SKM-1 (cell line): ENCODE results near the gene EML1.

Source experiments
- DNase-seq: peaks from one replicate; lab custom pipeline; 2025; ENCODE audit not compliant: unreplicated experiment; lab: John Stamatoyannopoulos, UW

Gene EML1

DNA sequence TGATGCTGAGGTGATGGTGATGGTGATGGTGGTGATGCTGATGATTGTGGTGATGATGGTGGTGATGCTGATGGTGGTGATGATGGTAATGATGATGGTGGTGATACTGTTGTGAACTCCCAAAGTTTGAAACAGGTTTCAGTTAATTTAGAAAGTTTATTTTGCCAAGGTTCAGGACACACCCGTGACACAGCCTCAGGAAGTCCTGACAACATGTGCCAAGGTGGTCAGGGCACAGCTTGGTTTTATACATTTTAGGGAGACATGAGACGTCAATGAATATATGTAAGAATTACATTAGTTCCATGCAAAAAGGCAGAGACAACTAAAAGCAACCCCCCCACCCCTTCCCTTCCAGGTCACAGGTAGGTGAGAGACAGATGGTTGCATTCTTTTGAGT is 159.2 kb downstream of the EML1 start:
- no peak for DNase-seq

DNA sequence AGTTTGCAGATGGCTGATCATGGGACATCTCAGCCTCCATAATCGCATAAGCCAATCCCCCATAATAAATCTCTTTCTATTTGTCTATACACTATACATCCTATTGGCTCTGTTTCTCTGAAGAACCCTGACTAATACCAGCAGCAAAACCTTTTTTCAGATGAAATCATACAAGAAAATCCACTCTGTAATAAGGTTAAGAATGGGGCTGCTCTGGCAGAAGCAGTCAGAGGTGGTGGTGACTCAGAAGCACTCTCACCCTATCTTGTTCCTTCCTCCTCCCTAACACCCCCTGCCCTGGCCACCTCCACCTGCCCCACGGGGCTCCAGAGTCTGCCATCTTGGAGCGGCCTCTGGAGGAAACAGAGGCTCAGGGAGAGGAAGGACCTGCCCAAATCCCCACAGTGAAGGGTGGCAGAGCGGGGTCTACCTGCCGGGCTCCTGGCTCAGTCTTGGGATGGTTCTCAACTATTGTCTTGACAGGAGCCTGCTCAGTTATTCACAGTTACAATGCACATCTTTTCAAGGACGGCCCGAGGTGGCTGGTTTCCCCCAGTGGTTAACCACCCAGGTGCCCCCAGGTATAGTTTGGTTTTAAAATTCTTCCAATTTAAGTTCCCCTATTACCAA is 162.7 kb downstream of the EML1 start:
- no peak for DNase-seq

DNA sequence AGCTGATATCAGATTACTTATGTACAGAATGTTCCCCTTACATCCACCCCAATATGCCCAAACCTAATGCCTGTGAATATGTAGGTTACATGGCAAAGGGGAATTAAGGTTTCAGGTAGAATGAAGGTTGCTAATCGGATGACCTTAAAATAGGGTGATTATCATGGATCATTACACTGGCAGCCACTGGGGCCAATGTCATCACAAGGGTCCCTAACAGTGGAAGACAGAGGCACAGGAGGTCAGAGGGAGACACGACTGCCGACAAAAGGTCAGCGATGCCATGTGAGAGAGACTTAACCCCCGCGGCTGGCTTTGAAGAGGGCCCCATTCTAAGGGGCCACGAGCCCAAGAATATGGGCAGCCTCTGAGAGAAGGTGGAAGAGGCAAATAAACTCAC is 165.2 kb downstream of the EML1 start:
- no peak for DNase-seq

DNA sequence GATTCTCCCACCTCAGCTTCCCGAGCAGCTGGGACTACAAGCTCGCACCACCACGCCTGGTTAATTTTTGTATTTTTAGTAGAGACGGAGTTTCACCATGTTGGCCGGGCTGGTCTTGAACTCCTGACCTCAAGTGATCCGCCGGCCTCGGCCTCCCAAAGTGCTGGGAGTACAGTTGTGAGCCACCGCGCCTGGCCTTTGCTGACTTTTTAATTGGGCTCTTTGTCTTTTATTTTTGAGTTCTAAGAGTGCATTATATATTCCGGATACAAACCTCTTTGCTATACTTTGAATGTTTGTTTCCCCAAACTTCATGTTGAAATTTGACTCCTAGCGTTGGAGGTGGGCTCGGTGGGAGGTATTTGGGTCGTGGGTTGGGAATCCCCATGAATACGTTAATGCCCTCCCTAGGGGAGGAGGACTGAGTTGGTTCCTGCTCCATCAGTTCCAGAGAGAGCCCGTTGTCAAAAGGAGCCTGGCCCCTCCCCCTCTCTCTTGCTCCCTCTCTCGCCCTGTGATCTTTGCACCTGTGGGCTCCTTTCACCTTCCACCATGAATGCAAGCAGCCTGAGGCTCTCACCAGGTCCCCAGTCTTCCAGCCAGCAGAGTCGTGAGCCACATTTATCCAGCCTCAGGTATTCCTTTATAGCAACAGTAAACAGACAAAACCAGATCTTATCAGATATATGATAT is 168.8 kb downstream of the EML1 start:
- DNase-seq = no peak

DNA sequence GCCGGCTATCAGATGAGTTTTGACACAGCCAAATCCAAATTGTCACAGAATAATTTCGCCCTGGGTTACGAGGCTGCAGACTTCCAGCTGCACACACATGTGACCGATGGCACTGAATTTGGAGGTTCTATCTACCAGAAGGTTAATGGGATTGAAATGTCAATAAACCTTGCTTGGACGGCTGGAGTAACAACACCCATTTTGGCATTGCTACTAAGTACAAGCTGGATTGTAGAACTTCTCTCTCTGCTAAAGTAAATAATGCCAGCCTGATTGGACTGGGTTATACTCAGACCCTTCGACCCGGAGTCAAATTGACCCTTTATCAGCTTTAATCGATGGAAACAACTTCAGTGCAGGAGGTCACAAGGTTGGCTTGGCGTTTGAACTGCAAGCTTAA is 171.8 kb downstream of the EML1 start:
- DNase-seq = no peak

DNA sequence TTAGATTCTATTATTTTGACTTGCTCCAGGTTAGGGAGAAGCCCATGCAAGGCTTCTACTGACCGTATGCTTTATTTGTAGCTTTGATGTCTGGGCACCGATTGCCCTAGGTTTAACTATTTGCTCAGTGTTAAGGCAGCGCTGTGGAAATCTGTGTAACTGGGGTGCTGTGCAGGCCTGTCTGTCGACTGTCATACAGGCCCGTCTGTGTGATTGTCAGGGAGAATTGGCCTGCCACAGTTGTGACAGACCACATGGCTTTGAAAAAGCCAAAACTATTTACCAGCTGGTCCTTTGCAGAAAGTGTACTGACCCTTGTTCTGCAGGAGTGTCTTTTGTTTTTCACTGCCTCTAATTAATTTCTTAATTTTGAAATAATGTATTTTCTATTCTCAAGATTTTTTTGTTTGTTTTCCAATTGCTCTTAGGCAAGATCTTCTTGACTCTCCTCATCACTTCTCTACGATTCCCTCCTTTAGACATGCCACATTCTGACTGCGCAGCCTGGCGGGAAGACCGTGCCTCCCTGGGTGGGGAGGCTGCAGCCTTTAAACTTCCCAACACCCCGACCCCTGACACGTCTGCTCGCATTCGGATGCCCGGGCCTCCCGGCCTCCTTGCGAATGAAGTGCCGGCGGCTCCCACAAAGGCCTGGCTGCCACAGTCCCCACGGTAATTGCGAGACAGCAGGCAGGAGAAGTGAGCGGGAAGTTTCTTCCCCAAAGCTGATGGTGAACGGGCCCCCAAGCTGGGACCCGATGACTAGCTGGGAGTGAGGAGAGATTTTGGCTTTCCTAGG is 173.0 kb downstream of the EML1 start:
- no peak for DNase-seq

DNA sequence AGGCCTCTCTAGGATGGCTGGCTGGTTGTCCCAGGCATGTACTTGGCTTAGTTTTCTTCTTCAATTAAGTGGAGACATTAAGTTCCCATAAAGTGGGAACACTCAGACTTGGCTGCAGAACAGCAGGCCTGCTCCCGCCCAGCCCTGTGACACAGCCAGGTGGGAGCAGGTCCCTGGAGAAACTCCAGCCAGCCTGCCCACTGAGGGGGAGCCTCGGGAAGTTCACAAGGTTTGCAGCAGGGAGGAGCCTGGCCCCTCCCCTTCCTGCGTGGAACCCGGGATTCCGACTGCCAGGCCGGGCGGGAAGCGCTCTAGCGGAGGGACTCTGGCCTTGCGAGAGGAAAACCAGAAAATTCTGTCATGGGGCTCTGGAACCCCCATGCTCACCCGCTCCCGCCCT is 173.7 kb downstream of the EML1 start:
- no peak for DNase-seq

DNA sequence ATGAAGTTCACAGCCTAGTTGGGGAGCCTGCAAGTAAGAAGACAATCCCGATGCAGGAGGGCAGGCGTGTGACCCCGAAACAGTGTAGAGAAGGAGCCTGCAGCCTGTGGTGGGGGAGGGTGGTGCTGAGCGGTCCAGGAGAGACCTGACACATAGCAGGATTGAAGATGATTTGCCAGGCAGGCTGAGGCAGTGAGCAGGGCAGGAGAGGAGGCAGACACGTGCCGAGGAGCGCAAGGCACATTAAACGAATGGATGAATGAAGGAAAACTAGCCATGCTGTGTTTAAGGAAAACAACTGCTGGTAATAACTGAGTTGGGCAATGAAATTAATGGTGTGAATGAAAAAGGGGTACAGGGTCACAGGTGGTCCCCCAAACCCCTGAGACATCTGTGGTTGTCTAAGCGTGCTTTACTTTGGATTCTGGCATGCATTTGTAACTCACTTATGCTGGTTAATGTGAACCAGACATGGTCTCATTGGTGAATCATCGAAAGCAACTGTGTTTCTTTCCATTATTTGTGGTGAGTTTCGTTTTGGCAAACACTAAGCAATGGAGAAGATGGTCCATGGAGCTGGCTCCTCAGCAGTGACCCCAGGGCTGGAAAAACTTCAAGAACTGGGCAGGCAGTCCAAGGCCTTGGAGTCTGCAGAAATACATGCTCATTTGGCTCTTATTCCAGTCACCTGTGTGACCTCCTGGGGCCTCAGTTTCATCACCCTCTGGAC is 175.1 kb downstream of the EML1 start:
- DNase-seq = no peak

DNA sequence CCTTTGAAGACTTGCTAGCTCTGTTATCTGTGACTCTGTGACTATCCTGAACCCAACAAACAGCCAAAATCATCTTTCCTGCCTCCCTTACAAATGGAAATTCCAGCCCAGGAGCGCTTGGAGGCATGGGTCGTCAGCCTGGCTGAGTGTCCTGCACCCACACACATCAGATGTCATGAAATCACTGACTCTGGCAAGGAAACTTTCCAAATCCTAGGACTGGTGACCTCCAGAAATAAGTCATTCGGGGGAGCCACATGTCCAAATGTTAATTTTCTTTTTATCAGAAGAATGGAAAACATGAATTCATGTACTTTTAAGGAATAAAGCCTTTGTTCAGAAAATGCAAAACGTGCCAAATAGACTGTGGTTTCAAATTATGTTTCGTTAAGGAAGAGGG is 175.7 kb downstream of the EML1 start:
- no peak for DNase-seq

DNA sequence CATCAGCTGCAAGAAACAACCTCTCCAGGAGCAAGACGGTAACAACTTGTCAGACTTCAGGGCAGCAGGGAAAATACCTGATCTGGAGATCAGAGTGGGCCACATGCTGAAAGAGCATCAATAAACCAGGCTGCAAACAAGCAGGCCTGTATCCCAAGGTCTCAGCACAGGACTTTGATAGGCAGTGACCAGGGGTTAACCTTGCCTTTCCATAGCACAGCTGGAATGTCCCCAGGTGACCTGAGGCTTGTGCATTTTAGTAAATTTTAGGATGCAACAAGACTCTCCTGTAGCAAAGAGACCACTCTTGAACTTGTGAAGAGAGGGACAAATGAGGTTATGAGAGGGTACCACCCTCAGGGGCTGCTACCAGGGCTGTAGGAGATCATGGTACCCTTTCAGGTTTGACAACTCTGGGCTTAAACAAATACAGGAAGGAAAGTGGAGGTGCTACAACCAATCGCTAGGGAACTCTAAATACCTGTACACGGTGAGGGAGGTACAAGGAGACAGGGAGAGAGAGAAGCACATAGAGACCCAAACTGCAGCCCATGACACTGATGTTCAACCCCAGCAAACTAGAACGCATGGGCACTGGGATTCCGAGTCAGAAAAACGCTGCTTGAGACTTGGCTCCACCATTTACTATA is 176.6 kb downstream of the EML1 start:
- no peak for DNase-seq

DNA sequence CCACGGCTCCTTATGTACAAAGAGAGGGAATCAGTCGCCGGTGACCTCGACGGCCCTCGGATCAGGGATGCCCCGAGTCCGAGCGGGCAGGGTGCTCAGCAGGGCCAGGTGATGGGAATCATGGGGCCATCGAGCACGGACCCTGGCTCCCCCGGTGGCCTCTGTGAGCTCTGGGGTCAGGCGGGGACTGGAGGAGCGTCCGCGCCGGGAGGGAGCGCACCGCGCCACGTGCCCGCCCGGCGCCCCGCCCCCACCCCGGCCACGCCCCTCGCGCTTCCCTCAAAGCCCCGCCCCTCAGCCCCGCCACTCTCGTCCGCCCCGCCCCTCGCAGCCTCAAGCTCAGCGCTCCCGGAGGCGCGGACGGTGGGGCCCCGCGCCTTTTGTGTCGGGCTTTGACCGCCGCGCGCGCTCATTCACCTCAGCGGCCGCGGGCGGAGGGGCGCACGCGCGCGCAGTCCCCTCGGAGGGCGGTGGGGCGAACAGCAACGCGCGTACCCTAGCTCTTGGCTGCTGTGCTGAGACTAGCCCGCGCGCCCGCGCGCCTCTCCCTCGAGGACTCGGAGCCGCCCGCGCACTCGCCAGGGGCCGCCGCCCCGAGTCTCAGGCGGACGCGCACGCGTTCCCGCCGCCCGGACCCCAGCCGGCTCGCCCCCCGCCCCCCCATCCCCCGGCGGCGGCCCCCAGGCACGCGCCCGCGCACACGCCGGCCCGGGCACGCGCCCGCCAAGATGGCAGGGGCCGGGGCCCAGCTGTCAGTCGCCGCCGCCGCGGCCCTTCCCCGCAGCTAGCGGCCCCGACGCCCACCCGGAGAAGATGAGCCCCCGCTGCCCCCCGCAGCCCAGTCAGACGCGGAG is 178.1 kb downstream of the EML1 start:
- DNase-seq = peak; percentile 43

DNA sequence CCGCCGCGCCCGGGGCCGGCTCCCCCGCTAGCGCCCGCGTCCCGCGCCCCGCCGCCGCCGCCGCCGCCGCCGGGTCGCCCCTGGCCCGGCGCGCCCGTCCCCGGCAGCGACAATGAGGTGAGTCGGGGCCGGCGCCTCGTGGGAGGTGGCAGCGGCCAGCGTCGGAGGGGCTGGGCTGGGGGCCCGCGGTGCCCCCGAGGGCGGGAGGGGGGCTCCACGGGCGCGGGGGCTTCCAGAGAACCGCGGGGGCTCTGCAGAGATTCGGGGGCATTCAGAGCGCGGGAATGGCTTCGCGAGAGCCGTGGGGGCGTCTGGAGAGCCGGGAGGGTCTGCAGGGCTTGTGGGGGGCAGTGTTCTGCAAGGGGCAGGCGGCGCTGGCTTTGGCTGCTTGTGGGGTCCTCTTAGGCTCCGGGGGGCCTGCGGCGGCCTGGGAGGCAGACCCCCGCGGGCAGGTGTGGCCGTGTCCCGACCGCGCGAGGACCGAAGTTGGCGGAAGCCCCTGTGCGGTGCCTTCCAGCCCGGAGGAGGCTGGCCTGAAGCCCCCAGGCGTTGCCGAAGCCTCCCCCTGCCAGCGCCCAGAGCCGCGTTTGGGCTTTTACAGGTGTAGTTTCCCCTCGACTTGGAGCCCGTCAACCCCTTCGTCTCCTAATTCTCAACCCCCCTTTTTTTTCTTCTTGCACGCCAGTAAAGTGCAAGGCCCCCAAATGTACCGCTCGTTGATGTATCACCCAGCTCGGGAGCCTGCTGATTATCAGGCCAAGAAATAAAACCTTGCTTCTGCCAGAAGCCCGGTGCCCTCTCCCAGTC is 178.9 kb downstream of the EML1 start:
- DNase-seq = no peak

DNA sequence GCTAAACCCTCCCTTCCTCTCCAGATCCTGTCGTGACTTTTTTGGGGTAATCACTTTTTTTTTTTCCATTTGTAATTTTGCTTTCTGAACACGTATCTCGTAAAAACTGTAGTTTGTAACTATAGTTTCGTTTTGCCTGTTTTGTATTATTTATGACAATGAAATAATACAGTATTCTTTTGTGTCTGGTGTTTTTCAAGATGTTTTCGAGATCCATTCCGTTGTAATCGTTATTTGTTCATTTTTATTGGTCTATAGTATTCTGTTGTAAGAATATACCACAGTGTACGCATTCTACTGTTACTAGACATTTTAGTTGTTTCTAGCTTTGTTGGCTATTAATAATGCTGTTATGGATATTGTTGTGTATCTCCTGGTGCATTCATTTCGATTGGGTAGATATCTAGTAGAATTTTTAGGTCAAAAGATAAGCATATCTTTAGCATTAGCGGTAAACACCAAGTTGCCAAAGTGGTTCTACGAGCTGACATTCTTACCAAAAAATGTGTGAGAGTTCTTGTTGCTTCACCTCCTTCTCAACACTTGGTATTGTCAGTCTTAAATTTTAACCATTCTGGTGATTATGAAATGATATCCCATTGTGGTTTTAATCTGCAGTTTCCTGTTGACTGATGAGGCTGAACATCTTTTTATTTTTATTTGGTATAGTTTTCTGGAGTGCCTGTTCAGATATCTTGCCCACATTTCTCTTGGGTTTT is 179.7 kb downstream of the EML1 start:
- DNase-seq = no peak

DNA sequence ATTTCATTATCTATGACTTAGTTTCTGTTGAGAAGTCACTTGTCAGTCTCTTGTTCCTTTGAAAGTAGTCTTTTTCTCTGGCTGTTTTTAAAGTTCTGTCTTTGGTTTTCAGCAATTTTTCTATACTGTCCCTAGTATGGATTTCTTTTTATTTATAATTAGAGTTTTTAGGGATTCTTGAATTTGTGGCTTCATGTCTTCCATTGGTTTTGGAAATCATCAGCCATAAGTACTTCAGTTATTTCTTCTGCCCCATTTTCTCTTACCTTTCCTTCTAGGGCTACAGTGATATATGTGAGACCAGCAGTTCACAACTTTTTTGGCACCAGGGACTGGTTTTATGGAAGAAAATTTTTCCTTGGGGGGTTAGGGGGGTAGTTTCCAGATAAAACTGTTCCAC is 182.0 kb downstream of the EML1 start:
- no peak for DNase-seq

DNA sequence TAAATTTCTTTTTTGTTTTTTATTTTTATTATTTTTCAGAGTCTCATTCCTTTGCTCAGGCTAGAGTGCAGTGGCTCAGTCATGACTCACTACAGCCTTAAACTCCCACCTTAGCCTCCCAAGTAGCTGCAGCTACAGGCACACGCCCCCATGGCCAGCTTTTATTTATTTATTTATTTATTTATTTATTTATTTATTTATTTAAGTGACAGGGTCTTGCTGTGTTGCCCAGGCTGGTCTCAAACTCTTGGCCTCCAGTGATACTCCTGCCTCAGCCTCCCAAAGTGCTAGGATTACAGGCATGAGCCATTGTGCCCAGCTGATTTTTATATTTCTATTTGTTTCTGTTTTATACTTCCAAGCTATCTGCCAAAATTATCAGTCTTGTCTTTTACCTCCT is 182.8 kb downstream of the EML1 start:
- no peak for DNase-seq

DNA sequence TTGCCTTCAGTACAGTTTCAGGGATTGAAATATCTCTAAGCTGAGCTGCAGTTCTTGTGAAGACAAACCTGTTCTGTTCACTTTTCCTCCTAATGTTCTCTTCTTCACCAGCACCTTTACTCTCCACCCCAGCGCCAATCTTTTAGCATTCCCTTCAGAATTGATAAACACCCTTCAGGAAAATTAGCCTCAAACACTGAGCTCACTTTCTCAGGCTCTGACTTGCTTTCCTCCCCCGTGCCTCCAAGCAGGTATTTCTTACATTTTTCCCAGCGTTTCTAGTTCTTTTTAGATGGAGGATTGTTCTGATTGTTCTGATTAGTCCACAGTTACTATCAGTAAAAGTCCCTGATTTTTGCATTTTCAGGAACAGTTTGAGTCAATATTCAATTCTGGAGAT is 183.5 kb downstream of the EML1 start:
- DNase-seq = no peak

DNA sequence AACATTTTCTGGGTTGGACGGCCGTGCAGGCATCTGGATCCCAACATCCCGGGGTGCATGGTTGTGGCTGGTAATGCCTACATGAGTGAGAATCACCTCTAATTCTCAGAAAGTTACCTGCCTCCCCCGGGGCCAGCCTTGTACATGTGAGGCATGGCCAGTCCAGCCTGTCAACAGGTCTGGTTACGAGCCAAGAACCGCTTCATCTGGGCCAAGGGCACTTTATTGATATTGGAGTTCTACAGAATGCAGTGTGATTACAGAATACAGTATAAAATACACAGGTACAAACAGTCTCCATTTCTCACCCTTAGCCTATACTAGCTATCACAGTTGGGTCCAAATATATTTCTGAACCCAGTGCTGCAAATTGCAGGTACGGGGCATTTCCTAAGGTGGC is 187.1 kb downstream of the EML1 start:
- no peak for DNase-seq

DNA sequence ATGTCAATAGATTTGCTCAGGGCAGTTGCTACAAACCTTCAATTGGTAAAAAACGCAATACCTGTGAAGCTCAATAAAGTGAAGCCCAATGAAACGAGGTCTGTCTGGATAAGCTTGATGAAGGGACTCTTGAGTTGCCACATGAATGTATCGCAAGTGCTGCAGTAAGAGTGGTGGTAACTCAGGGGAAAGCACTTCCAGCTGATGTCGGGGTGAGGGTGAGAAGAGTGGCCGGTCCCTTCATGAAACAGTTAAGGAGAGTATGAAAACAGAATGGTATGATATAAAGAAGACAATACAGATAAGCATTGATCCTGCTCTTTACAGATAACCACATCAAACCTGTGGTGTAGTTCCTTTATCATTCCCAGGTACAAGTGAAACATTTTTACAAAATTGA is 188.6 kb downstream of the EML1 start:
- no peak for DNase-seq
